Measurements from ENCODE around the gene MYOM1. TPM values are rescaled to one million over a fixed set of nuclear protein-coding genes. Genes with fewer than 3 reads are reported as not detected.

The MYOM1 gene
- total RNA-seq, 4 donors from 2014 or later, result 13.3 to 31.7 (median 16.5) TPM

- WGBS, result 85% methylated on average over 8 of the region's 8 CpGs
- peaks cover 0 to 70% (median 26%) of the 10 kb centered on the region in 4 donors for H3K36me3 ChIP-seq
These were observed 32.8 kb downstream of the MYOM1 start for GRCh38 chr18:3186678-3187658.

GRCh38 chr18:3184275-3184963 lies 35.3 kb downstream of the MYOM1 start:
- Histone ChIP-seq H3K9me3 (no peaks in the 10 kb centered on the region), H3K27me3 (no peaks in the 10 kb centered on the region), H3K27ac (replicated peaks in 1 of 4) (no peak overlapping the region), H3K36me3 (peaks cover 0 to 59% (median 26%) of the 10 kb centered on the region in 4 donors), H3K4me1 (peaks cover 6 to 24% (median 15%) of the 10 kb centered on the region in 4 donors), H3K4me3 (no peak overlapping the region)
- TF ChIP-seq EP300 (IDR thresholded peaks at IDR 0.05) (no peak), CTCF (IDR thresholded peaks at IDR 0.05) (no peak), POLR2AphosphoS5 (IDR thresholded peaks at IDR 0.05) (no peak), POLR2A (IDR thresholded peaks at IDR 0.05; ENCODE audit: low read depth) (no peak)
- 71% methylated on average over 6 of the region's 6 CpGs for WGBS
- intact Hi-C loops (cut with DNase I), result no loop called here
- no peak for DNase-seq (ENCODE audit: extremely low spot score)

More at GRCh38 chr18:3186678-3187658, 32.8 kb downstream of the MYOM1 start:
- H3K27me3 ChIP-seq, result no peaks in the 10 kb centered on the region
- intact Hi-C loops (cut with DNase I), result no loop called here
- H3K27ac ChIP-seq (replicated peaks in 1 of 4), result no peak overlapping the region
- H3K4me1 ChIP-seq, result peaks cover 0 to 11% (median 2%) of the 10 kb centered on the region in 4 donors
- TF ChIP-seq POLR2AphosphoS5 (IDR thresholded peaks at IDR 0.05), result no peak
- TF ChIP-seq EP300 (IDR thresholded peaks at IDR 0.05), result no peak
- TF ChIP-seq POLR2A (IDR thresholded peaks at IDR 0.05; ENCODE audit: low read depth), result no peak
- no peak for TF ChIP-seq CTCF (IDR thresholded peaks at IDR 0.05)
- no peak for DNase-seq (ENCODE audit: extremely low spot score)
- H3K9me3 ChIP-seq, result no peaks in the 10 kb centered on the region
- H3K4me3 ChIP-seq, result no peak overlapping the region

GRCh38 chr18:3183103-3183717 lies 36.6 kb downstream of the MYOM1 start:
- WGBS, result 93% methylated on average over 15 of the region's 15 CpGs
- Histone ChIP-seq H3K4me1 (peaks cover 15 to 32% (median 25%) of the 10 kb centered on the region in 4 donors), H3K27me3 (no peaks in the 10 kb centered on the region), H3K4me3 (no peak overlapping the region), H3K36me3 (peaks cover 0 to 50% (median 20%) of the 10 kb centered on the region in 4 donors), H3K27ac (replicated peaks in 1 of 4) (no peak overlapping the region), H3K9me3 (no peaks in the 10 kb centered on the region)
- no peak for DNase-seq (ENCODE audit: extremely low spot score)
- no peak for TF ChIP-seq POLR2AphosphoS5 (IDR thresholded peaks at IDR 0.05)
- no peak for TF ChIP-seq EP300 (IDR thresholded peaks at IDR 0.05)
- TF ChIP-seq POLR2A (IDR thresholded peaks at IDR 0.05; ENCODE audit: low read depth), result no peak
- TF ChIP-seq CTCF (IDR thresholded peaks at IDR 0.05), result no peak
- intact Hi-C loops (cut with DNase I), result no loop called here

GRCh38 chr18:3180325-3180724 lies 39.4 kb downstream of the MYOM1 start:
- intact Hi-C loops (cut with DNase I), result no loop called here
- H3K27me3 ChIP-seq, result no peaks in the 10 kb centered on the region
- WGBS, result 48% methylated on average over 2 of the region's 2 CpGs
- TF ChIP-seq EP300 (IDR thresholded peaks at IDR 0.05), result no peak
- no peak for TF ChIP-seq POLR2AphosphoS5 (IDR thresholded peaks at IDR 0.05)
- no peak for TF ChIP-seq POLR2A (IDR thresholded peaks at IDR 0.05; ENCODE audit: low read depth)
- H3K4me3 ChIP-seq, result no peak overlapping the region
- H3K36me3 ChIP-seq, result peaks cover 0 to 33% (median 7%) of the 10 kb centered on the region in 4 donors
- H3K4me1 ChIP-seq, result peaks cover 27 to 42% (median 38%) of the 10 kb centered on the region in 4 donors
- DNase-seq (ENCODE audit: extremely low spot score), result no peak
- H3K9me3 ChIP-seq, result no peaks in the 10 kb centered on the region
- H3K27ac ChIP-seq (replicated peaks in 1 of 4), result peak overlapping the region; percentile 22 to 53 (median 46)

Measured in esophagus muscularis mucosa (tissue), 4 donors.